DOHH2 (cell line): ENCODE measurements around the gene SFXN5.

ENCODE experiments used
- CTCF ChIP-seq: fragments of 200-600 bp; sonication (generic); IDR thresholded peaks from one replicate; pipeline ENCODE4 v1.5.1; 2014; ENCODE audit warnings: antibody characterized with exemption, mild to moderate bottlenecking, low read depth, low read length; ENCODE audit not compliant: poor library complexity, severe bottlenecking
- EZH2phosphoT487 ChIP-seq: fragments of 200-600 bp; sonication (generic); IDR thresholded peaks from 2 replicates; pipeline ENCODE4 v1.6.1; 2017; ENCODE audit warnings: borderline replicate concordance, mild to moderate bottlenecking, antibody characterized with exemption, low read length, moderate library complexity, mixed read lengths

- TF ChIP-seq CTCF (no peak), EZH2phosphoT487 (no peak)
Observed at GRCh38 chr2:73101626-73102256, 30.2 kb upstream of the SFXN5 start.
